Smooth muscle cell (in vitro differentiated cells): ENCODE measurements around the gene CDK5RAP1. TPM values are rescaled to one million over a fixed set of nuclear protein-coding genes. Genes with fewer than 3 reads are reported as not detected.
"Not testable (repeated sequence)": the region's sequence is repeated elsewhere in the genome, so short reads cannot be mapped to it uniquely, and the experiment has no call there.

Experiments used
- DNase-seq: peaks from one replicate; lab custom pipeline; 2025; ENCODE audit not compliant: unreplicated experiment; lab: John Stamatoyannopoulos, UW
- H2AFZ ChIP-seq: fragments of 200-600 bp; sonication (generic); 2 replicates; pipeline ENCODE4 v1.6.0; 2016; ENCODE audit warnings: antibody characterized with exemption, low read depth, mild to moderate bottlenecking
- H3F3A ChIP-seq: fragments of 200-600 bp; sonication (generic); 2 replicates; pipeline ENCODE4 v1.6.0; 2017; ENCODE audit warnings: antibody characterized with exemption, low read depth
- H3K27ac ChIP-seq: fragments of 200-600 bp; sonication (generic); 2 replicates; pipeline ENCODE4 v1.5.1; 2016; ENCODE audit warnings: low read depth, mild to moderate bottlenecking
- H3K27me3 ChIP-seq: fragments of 200-600 bp; sonication (generic); 2 replicates; pipeline ENCODE4 v1.6.1; 2016; ENCODE audit warnings: low read depth, mild to moderate bottlenecking
- H3K36me3 ChIP-seq: fragments of 200-600 bp; sonication (generic); 2 replicates; pipeline ENCODE4 v1.5.1; 2016; ENCODE audit warnings: low read depth
- H3K4me1 ChIP-seq: fragments of 200-600 bp; sonication (generic); 2 replicates; pipeline ENCODE4 v1.5.1; 2016; ENCODE audit warnings: low read depth
- H3K4me2 ChIP-seq: fragments of 200-600 bp; sonication (generic); 2 replicates; pipeline ENCODE4 v1.6.0; 2016; ENCODE audit warnings: mild to moderate bottlenecking
- H3K4me3 ChIP-seq: fragments of 200-600 bp; sonication (generic); 2 replicates; pipeline ENCODE4 v1.5.1; 2016; ENCODE audit warnings: mild to moderate bottlenecking
- H3K79me2 ChIP-seq: fragments of 200-600 bp; sonication (generic); 2 replicates; pipeline ENCODE4 v1.6.0; 2016; ENCODE audit warnings: low read depth, mild to moderate bottlenecking
- H3K9ac ChIP-seq: fragments of 200-600 bp; sonication (generic); 2 replicates; pipeline ENCODE4 v1.6.0; 2016; ENCODE audit warnings: low read depth
- H3K9me3 ChIP-seq: fragments of 200-600 bp; sonication (generic); replicated peaks from 2 replicates; pipeline ENCODE4 v1.5.1; 2016; ENCODE audit warnings: low read depth
- H4K20me1 ChIP-seq: fragments of 200-600 bp; sonication (generic); 2 replicates; pipeline ENCODE4 v1.6.0; 2016; ENCODE audit warnings: low read depth
- WGBS: methylation state at CpG from one replicate; pipeline ENCODE4 v1.1.7; 2016; ENCODE audit warnings: low lambda C conversion rate; 5-methylcytosine and 5-hydroxymethylcytosine counted together
- polyA plus RNA-seq: library from polyadenylated mRNA; unstranded; fragments of >200 nt; fragmentation: Nextera tagmentation; extraction: Ambion mirVana; gene quantifications from 2 replicates; pipeline ENCODE4 v1.2.1, GENCODE V29; 2016
- total RNA-seq: library from RNA; depleted of rRNA; stranded (reverse); fragments of >200 nt; gene quantifications from 2 replicates; pipeline ENCODE4 v1.2.3, GENCODE V29; 2014
- TF ChIP-seq, protein P1 (sequence below): fragments of 200-600 bp; sonication (generic); IDR thresholded peaks from 2 replicates; pipeline ENCODE4 v1.5.1; 2017; ENCODE audit warnings: borderline replicate concordance, mild to moderate bottlenecking, antibody characterized with exemption; ENCODE audit not compliant: insufficient read depth, poor library complexity, severe bottlenecking

CDK5RAP1 gene
- total and polyA plus RNA-seq, 2 experiments from 2014 or later, result 29.5 to 54.7 TPM

DNA sequence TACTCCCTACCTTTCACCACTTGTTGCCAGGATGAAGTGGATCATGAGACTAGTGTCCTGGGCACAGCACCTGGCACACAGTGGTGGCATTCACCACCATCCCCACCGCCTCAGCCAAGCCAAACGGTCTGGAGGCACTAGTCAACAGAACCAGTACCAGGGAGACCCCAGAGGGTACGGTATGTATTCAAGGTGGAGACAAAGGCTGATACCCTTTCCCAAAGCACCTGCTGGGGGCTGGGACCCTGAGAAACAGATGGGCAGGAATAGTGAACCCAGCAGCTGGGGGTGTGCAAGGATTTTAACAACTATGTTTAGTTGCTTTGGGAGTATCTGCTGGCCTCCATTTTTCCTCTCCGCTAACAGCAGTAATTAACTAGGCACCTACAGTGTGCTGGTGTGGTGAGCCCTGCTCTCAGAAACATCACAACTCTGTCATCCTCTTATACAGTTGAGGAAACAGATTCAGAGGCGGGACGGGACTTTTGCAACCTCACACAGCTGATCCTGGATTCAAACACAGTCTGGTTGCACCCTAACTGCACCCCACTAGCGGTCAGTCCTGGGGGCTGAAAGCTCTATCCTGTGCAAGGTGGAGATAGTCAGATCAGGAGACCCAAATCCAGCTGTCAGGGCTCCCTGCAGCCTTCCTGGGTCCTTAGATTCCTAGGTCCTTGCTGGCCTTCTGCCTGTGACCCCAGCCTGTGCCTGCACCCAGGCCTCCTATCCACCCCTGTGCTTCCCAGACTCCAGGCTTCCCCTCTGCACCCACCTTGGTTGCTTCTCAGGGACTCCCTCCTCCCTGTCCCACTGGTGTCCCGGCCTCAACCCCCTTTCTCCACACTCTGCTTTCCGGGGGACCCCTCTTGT lies 41.1 kb upstream of the CDK5RAP1 start:
- H3K79me2 ChIP-seq, result peaks cover 7% of the 10 kb centered on the region
- WGBS, result 76% methylated on average over 9 of the region's 9 CpGs
- no peaks in the 10 kb centered on the region for H3K4me1 ChIP-seq
- H3K27ac ChIP-seq, result no peak overlapping the region
- H3K9ac ChIP-seq, result no peak overlapping the region
- H4K20me1 ChIP-seq, result no peaks in the 10 kb centered on the region
- no peaks in the 10 kb centered on the region for H3K36me3 ChIP-seq
- H3K4me2 ChIP-seq, result peak overlapping the region; percentile 97
- TF ChIP-seq, protein P1, sequence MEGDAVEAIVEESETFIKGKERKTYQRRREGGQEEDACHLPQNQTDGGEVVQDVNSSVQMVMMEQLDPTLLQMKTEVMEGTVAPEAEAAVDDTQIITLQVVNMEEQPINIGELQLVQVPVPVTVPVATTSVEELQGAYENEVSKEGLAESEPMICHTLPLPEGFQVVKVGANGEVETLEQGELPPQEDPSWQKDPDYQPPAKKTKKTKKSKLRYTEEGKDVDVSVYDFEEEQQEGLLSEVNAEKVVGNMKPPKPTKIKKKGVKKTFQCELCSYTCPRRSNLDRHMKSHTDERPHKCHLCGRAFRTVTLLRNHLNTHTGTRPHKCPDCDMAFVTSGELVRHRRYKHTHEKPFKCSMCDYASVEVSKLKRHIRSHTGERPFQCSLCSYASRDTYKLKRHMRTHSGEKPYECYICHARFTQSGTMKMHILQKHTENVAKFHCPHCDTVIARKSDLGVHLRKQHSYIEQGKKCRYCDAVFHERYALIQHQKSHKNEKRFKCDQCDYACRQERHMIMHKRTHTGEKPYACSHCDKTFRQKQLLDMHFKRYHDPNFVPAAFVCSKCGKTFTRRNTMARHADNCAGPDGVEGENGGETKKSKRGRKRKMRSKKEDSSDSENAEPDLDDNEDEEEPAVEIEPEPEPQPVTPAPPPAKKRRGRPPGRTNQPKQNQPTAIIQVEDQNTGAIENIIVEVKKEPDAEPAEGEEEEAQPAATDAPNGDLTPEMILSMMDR, result no peak
- no peak overlapping the region for H2AFZ ChIP-seq
- no peaks in the 10 kb centered on the region for H3F3A ChIP-seq
- no peaks in the 10 kb centered on the region for H3K9me3 ChIP-seq
- H3K4me3 ChIP-seq, result peak overlapping the region; percentile 95
- DNase-seq, result no peak
- no peaks in the 10 kb centered on the region for H3K27me3 ChIP-seq

DNA sequence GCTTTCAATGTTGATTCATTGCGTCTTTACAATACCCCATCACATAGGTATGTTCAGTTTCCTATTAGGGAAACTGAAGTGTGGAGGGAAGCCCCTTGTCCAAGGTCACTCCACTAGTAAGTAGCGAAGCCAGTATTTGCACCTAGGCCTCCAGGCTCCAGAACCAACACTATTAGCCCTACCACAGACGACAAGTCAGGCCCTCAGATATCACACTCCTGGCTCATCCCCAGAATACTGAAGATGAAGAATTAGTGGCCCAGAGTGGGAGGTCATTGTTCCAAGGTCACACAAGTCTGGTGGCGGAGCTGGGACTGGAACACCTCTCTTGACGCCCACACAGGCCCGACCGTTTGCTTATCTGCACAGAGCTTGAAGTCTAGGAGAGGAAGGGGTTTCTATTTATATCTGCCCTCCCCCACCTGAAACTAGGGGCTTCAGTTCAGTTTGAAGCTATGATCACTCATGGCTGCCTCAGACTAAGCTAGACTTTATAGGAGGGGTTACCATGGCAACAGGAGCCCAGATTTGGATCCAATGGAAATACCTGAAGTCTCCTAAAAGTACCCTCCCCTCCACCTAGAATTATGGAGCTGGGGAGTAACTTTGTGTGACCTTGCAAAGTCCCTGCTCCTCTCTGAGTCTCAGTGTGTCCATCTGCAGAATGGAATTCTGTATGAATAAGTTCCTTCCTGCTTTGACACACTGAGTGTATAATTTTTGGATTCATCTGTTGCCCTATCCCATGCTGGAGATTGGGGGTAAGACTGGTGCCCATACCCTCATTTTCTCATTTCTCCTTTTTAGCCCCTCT lies 40.0 kb upstream of the CDK5RAP1 start:
- TF ChIP-seq, protein P1, result no peak
- DNase-seq, result no peak
- no peaks in the 10 kb centered on the region for H3K27me3 ChIP-seq
- no peaks in the 10 kb centered on the region for H3K4me1 ChIP-seq
- H3K9ac ChIP-seq, result no peak overlapping the region
- H3K4me3 ChIP-seq, result no peak overlapping the region
- peaks cover 7% of the 10 kb centered on the region for H3K79me2 ChIP-seq
- no peak overlapping the region for H3K4me2 ChIP-seq
- H3K27ac ChIP-seq, result no peak overlapping the region
- H3K36me3 ChIP-seq, result no peaks in the 10 kb centered on the region
- H4K20me1 ChIP-seq, result no peaks in the 10 kb centered on the region
- no peaks in the 10 kb centered on the region for H3F3A ChIP-seq
- WGBS, result 81% methylated on average over 7 of the region's 7 CpGs
- H2AFZ ChIP-seq, result no peak overlapping the region
- no peaks in the 10 kb centered on the region for H3K9me3 ChIP-seq

DNA sequence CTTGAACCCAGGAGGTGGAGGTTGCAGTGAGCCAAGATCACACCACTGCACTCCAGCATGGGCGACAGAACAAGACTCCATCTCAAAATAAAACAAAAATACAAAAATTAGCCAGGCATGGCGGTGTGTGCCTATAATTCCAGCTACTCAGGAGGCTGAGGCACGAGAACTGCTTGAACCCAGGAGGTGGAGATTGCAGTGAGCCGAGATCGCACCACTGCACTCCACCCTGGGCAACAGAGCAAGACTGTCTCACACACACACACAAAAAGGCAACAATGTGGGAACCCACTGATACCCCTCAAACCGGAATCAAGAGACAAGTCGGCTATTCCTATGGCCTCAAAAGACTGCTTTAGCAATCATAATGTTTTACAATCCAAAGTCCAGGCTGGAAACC lies 39.2 kb upstream of the CDK5RAP1 start:
- not testable (repeated sequence) for H3K4me1 ChIP-seq, H2AFZ ChIP-seq, H3K79me2 ChIP-seq, DNase-seq, H4K20me1 ChIP-seq, H3K36me3 ChIP-seq, H3K27ac ChIP-seq, H3K4me2 ChIP-seq, H3K9me3 ChIP-seq, H3K4me3 ChIP-seq, H3F3A ChIP-seq, H3K9ac ChIP-seq, H3K27me3 ChIP-seq
- WGBS, result 94% methylated on average over 7 of the region's 7 CpGs

DNA sequence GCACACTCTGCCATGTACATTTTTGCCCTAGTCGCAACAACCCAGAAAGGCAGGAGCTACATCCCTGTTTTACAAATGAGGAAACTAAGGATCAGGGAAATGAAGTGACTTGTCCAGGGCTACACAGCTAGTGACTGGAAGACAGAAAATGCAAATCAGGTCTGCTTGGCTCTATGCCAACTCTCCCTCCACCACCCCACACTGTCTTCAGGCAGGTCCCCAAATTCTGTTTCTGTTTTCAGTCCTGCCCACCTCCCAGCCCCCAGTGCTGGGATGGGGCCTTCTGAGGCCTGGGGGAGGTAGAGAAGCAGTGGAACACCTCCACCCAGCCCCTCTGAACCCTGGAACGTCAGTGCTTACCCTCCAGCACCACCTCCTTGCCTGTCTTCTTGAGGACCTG lies 37.2 kb upstream of the CDK5RAP1 start:
- Histone ChIP-seq H3K27ac (no peak overlapping the region), H3K4me3 (no peak overlapping the region), H3K36me3 (no peaks in the 10 kb centered on the region), H3K4me1 (no peaks in the 10 kb centered on the region), H3K9ac (no peak overlapping the region), H2AFZ (no peak overlapping the region), H3F3A (no peaks in the 10 kb centered on the region), H3K4me2 (no peak overlapping the region), H4K20me1 (no peaks in the 10 kb centered on the region), H3K27me3 (no peaks in the 10 kb centered on the region), H3K9me3 (no peaks in the 10 kb centered on the region), H3K79me2 (peaks cover 7% of the 10 kb centered on the region)
- TF ChIP-seq, protein P1, result no peak
- no peak for DNase-seq
- WGBS, result 93% methylated on average over 2 of the region's 2 CpGs
